ENCODE measurements around the gene CCNJ. TPM values are rescaled to one million over a fixed set of nuclear protein-coding genes. Genes with fewer than 3 reads are reported as not detected.

CCNJ gene
- total and polyA plus RNA-seq, 8 donors, result 7.9 to 17.7 (median 16.4) TPM

DNA sequence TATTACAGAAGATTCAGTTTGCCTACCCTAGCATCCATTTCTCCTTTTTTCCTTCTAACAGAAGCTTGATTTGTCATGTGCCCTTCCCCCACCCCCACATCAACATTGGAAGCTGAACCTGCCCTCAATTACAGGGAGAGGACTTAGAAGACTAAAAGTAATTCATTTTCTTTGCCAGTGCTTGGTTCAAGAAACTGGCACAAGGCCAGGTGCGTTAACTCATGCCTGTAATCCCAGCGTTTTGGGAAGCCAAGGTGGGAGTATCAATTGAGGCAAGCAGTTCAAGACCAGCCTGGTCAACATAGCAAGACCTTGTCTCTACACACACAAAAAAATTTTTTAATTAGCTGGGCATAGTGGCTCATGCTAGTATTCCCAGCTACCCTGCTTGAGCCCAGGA is 32.6 kb downstream of the CCNJ start:
- intact Hi-C loops (cut with DNase I), result no loop called here
- ATAC-seq, result no peak
- no peak for DNase-seq
- TF ChIP-seq, protein P1, sequence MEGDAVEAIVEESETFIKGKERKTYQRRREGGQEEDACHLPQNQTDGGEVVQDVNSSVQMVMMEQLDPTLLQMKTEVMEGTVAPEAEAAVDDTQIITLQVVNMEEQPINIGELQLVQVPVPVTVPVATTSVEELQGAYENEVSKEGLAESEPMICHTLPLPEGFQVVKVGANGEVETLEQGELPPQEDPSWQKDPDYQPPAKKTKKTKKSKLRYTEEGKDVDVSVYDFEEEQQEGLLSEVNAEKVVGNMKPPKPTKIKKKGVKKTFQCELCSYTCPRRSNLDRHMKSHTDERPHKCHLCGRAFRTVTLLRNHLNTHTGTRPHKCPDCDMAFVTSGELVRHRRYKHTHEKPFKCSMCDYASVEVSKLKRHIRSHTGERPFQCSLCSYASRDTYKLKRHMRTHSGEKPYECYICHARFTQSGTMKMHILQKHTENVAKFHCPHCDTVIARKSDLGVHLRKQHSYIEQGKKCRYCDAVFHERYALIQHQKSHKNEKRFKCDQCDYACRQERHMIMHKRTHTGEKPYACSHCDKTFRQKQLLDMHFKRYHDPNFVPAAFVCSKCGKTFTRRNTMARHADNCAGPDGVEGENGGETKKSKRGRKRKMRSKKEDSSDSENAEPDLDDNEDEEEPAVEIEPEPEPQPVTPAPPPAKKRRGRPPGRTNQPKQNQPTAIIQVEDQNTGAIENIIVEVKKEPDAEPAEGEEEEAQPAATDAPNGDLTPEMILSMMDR (IDR thresholded peaks at IDR 0.05), result no peak
- no peaks in the 10 kb centered on the region for H3K9me3 ChIP-seq
- no peaks in the 10 kb centered on the region for H3K27me3 ChIP-seq
- H3K36me3 ChIP-seq, result no peaks in the 10 kb centered on the region
- H3K4me1 ChIP-seq, result no peaks in the 10 kb centered on the region
- H3K27ac ChIP-seq, result no peak overlapping the region
- H3K4me3 ChIP-seq, result no peak overlapping the region

DNA sequence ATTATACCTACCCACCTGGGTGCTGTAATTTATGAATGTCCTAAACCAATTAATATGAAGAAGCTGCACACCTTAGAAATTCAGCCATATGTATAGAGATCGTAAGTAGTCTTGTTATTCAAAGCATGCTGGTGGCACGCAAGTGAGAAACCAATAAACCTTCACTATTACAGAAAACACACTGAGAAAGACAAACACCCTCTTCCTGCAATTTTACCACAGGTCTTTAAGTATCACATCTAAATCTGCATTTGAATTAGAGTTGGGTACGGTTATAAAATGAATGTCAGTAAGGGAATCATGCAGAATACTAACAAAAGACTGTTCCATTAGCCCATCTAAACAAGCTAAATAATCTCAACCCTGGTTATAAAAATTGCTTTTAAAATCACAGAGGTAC is 33.8 kb downstream of the CCNJ start:
- TF ChIP-seq, protein P1 (IDR thresholded peaks at IDR 0.05), result no peak
- Histone ChIP-seq H3K27me3 (no peaks in the 10 kb centered on the region), H3K36me3 (no peaks in the 10 kb centered on the region), H3K4me3 (no peak overlapping the region), H3K27ac (no peak overlapping the region), H3K4me1 (no peaks in the 10 kb centered on the region), H3K9me3 (no peaks in the 10 kb centered on the region)
- intact Hi-C loops (cut with DNase I), result no loop called here
- no peak for DNase-seq
- no peak for ATAC-seq

DNA sequence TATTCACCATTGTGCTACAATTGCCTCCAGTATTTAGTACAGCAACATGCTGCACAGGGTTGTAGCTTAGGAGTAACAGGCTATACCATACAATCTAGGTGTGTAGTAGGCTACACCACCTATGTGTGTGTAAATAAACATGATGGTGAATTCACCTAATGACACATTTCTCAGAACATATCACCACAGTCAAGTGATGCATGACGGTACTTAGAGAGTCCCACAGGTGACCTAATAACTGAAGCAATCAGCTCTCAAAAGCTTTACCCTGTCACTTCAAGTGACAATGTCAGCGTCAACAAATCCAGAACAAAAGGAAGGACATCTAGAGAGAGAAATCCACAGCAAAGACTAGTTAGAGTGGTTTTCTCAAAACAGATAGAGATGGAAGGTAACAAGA is 38.8 kb downstream of the CCNJ start:
- TF ChIP-seq, protein P1 (IDR thresholded peaks at IDR 0.05), result no peak
- no peak for ATAC-seq
- H3K27me3 ChIP-seq, result no peaks in the 10 kb centered on the region

GRCh38 chr10:96082748-96083147 is 39.4 kb downstream of the CCNJ start:
- ATAC-seq (no peak), DNase-seq (no peak)
- H3K27ac ChIP-seq, result no peak overlapping the region
- H3K27me3 ChIP-seq, result no peaks in the 10 kb centered on the region
- TF ChIP-seq, protein P1 (IDR thresholded peaks at IDR 0.05), result no peak
- H3K4me1 ChIP-seq, result no peaks in the 10 kb centered on the region
- H3K36me3 ChIP-seq, result no peaks in the 10 kb centered on the region
- H3K4me3 ChIP-seq, result no peak overlapping the region
- intact Hi-C loops (cut with DNase I), result no loop called here
- no peaks in the 10 kb centered on the region for H3K9me3 ChIP-seq

More for the DNA sequence above, 38.8 kb downstream of the CCNJ start:
- Histone ChIP-seq H3K36me3 (no peaks in the 10 kb centered on the region), H3K4me1 (no peaks in the 10 kb centered on the region), H3K4me3 (no peak overlapping the region), H3K9me3 (no peaks in the 10 kb centered on the region), H3K27ac (no peak overlapping the region)
- DNase-seq, result no peak
- intact Hi-C loops (cut with DNase I), result no loop called here

DNA sequence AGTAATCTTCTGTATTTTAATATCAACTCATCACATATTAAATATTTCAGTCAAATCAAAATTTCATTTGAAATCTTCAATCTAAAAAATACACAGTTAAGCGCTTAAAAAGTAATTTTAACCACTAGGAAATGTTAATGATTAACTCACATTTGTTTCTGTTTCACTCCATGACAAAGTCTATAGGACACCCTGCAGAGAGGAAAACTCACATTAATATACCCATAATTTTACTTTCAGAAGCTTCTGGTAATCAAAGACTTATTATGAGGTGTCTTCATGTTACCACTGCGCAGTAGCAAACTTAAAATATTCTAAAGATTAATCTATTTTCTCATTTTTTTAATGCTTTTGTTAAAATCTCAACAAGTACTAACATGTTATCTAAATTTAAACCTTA is 45.7 kb downstream of the CCNJ start:
- peak; percentile 20 for ATAC-seq
- Histone ChIP-seq H3K4me1 (peaks cover 0 to 7% of the 10 kb centered on the region in 2 donors), H3K27ac (peak overlapping the region in 1 of 2 donors; percentile 95), H3K27me3 (peaks cover 21 to 23% of the 10 kb centered on the region in 2 donors), H3K4me3 (peak overlapping the region in 1 of 2 donors; percentile 51), H3K36me3 (no peaks in the 10 kb centered on the region), H3K9me3 (no peaks in the 10 kb centered on the region)
- TF ChIP-seq, protein P1 (IDR thresholded peaks at IDR 0.05), result no peak
- intact Hi-C loops (cut with DNase I), result no loop called here
- DNase-seq, result no peak

Data from left lung (tissue), 10 donors.